HG03571 (cell line): ENCODE measurements around the gene SELENON.

Experiments used
- ATAC-seq: cut with Tn5 transposase; IDR thresholded peaks from one replicate; pipeline ENCODE4 v1.9.1; 2021; ENCODE audit not compliant: unreplicated experiment

The SELENON gene

DNA sequence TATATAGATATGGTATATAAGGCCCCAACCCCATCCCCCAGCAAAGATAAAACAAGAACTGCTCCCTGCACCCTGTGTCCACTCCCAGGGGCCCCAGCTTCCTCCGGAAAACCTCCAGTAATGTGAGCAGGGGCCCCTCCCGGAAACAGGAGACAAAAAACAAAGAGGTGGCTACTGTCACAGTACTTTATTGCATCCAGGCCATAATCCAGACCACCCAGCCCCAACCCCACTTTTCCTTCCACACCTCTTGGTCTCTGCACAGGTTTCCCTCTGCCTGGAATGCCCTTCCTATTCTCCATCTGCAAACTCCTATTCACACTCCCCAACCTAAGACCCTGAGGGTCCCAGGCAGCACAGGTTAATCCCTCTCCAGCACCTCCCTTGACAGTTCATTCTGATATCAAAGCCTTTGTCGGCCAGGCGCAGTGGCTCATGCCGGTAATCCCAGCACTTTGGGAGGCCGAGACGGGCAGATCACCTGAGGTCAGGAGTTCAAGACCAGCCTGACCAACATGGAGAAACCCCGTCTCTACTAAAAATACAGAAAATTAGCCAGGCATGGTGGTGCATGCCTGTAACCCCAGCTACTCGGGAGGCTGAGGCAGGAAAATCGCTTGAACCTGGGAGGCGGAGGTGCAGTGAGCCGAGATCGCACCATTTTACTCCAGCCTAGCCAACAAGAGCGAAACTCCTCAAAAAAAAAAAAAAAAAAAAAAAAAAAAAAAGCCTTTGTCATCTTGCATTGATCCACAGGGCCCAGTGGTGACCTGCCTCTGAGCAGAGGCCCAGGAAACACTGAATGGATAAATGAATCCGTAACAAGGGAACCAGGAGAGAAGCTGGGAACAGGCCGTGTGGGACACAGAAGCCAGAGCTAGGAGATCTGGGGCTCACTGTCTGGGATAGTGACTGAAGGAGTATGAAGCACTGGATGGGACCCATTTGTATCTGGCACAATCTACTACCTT lies 61.6 kb downstream of the SELENON start:
- ATAC-seq = no peak

- ATAC-seq = no peak
These were observed 62.9 kb downstream of the SELENON start for GRCh38 chr1:25862785-25863485.

GRCh38 chr1:25863486-25864262 lies 63.7 kb downstream of the SELENON start:
- no peak for ATAC-seq

- no peak for ATAC-seq
These were observed 64.4 kb downstream of the SELENON start for GRCh38 chr1:25864434-25864833.

DNA sequence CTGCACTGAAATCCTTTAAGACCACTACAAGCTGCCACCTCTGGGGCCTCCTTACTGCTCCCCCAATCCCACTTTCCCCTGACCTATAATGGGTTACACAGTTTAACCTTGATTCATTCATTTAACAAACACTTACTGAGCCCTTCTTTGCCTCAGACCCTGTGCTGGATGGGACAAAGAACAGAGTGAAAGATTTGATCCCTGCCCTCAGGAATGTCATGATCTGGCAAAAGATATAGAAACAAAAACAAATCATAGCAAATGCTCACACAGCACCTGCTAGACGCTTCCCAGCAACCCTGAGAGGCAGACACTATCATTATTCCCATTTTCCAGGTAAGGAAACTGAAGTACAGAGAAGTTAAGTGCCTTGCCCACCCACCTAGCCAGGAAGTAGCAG lies 66.3 kb downstream of the SELENON start:
- no peak for ATAC-seq

DNA sequence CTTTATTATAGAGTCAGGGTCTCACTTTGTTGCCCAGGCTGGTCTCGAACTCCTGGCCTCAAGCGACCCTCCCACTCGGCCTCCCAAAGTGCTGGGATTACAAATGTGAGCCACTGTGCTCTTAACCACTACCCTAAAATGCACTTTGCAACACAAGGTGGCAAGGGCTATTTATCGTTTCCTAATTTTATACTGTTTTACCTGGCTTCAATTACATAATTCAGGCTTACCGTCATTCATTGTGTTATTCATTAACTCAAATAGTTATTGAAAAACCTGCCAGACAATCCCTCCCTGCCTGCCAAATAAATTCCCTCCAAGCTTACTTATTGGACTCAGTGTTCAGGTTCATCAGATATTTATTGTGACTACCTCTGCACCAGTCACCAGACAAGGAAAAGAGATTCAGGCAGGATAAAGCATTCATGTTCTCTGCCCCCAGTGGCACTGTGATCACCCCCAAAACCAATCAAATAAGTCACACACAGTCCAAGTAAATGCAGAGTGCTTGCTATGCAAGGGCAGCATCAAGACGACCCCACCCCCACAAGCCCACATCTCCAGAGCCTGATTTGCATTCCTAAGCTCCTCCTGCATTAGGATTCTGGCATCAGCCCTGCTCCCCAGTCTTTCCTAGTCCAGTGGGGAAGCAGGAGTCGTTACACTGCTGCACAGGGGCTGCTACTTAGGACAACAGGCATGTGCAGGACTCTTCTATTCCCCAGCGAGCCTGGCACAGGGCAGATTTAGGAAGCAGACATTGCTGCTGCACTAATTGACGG lies 67.4 kb downstream of the SELENON start:
- no peak for ATAC-seq
